Measurements from ENCODE around the gene SRGAP1.
"Not testable (repeated sequence)": the region's sequence is repeated elsewhere in the genome, so short reads cannot be mapped to it uniquely, and the experiment has no call there.

The SRGAP1 gene

GRCh38 chr12:64092507-64093196, 248.2 kb downstream of the SRGAP1 start:
- DNase-seq, result no peak

- DNase-seq, result no peak
Measured at GRCh38 chr12:64093689-64094088, 249.2 kb downstream of the SRGAP1 start.

- no peak for DNase-seq
Measured at GRCh38 chr12:64097366-64098105, 253.0 kb downstream of the SRGAP1 start.

- DNase-seq, result no peak
Measured at GRCh38 chr12:64098709-64099354, 254.3 kb downstream of the SRGAP1 start.

- no peak for DNase-seq
Measured at GRCh38 chr12:64099397-64099796, 254.9 kb downstream of the SRGAP1 start.

- DNase-seq, result no peak
Measured at GRCh38 chr12:64102339-64102738, 257.8 kb downstream of the SRGAP1 start.

- DNase-seq, result no peak
Measured at GRCh38 chr12:64103825-64104740, 259.6 kb downstream of the SRGAP1 start.

- DNase-seq, result no peak
Measured at GRCh38 chr12:64105026-64105425, 260.5 kb downstream of the SRGAP1 start.

GRCh38 chr12:64107776-64108175, 263.3 kb downstream of the SRGAP1 start:
- DNase-seq, result no peak

GRCh38 chr12:64109706-64110105, 265.2 kb downstream of the SRGAP1 start:
- DNase-seq, result no peak

- no peak for DNase-seq
Measured at GRCh38 chr12:64110864-64111263, 266.4 kb downstream of the SRGAP1 start.

- no peak for DNase-seq
Measured at GRCh38 chr12:64116969-64117368, 272.5 kb downstream of the SRGAP1 start.

GRCh38 chr12:64120568-64120967, 276.1 kb downstream of the SRGAP1 start:
- DNase-seq, result no peak

- DNase-seq, result not testable (repeated sequence)
Measured at GRCh38 chr12:64121086-64121485, 276.6 kb downstream of the SRGAP1 start.

- no peak for DNase-seq
Measured at GRCh38 chr12:64122154-64122553, 277.7 kb downstream of the SRGAP1 start.

GRCh38 chr12:64122995-64123394, 278.5 kb downstream of the SRGAP1 start:
- DNase-seq, result no peak

GRCh38 chr12:64123448-64123847, 278.9 kb downstream of the SRGAP1 start:
- DNase-seq, result no peak

GRCh38 chr12:64124511-64125197, 280.2 kb downstream of the SRGAP1 start:
- no peak for DNase-seq

GRCh38 chr12:64125913-64126312, 281.4 kb downstream of the SRGAP1 start:
- no peak for DNase-seq

GRCh38 chr12:64127811-64128210, 283.3 kb downstream of the SRGAP1 start:
- DNase-seq, result no peak

- no peak for DNase-seq
Measured at GRCh38 chr12:64128366-64128765, 283.9 kb downstream of the SRGAP1 start.

- DNase-seq, result not testable (repeated sequence)
Measured at GRCh38 chr12:64130476-64130875, 286.0 kb downstream of the SRGAP1 start.
